PFSK-1 (cell line): ENCODE results near the gene PLEKHJ1.

Experiments
- POLR2AphosphoS5 ChIP-seq: IDR thresholded peaks from 2 replicates; pipeline ENCODE4 v1.6.1; 2012; ENCODE audit warnings: low read depth, mild to moderate bottlenecking, control low read depth, low read length, moderate library complexity
- REST ChIP-seq, 2 experiments: IDR thresholded peaks; 2 replicates each; pipeline versions ENCODE4 v1.6.1 to v1.8.0; 2011 to 2012; ENCODE audit warnings: low read depth in 2 of 2, low read length in 2 of 2, control low read depth in 1 of 2, inconsistent platforms in 1 of 2, mild to moderate bottlenecking in 1 of 2, moderate library complexity in 1 of 2; ENCODE audit not compliant: insufficient read depth in 1 of 2
- SIN3A ChIP-seq: IDR thresholded peaks from 2 replicates; pipeline ENCODE4 v1.6.1; 2012; ENCODE audit warnings: mild to moderate bottlenecking, low read length, moderate library complexity, borderline replicate concordance; ENCODE audit not compliant: insufficient read depth
- TAF1 ChIP-seq: IDR thresholded peaks from 2 replicates; pipeline ENCODE4 v1.6.1; 2012; ENCODE audit warnings: low read length, control low read depth, borderline replicate concordance; ENCODE audit not compliant: insufficient read depth

- TF ChIP-seq TAF1 (no peak), POLR2AphosphoS5 (no peak), REST (IDR thresholded peaks at IDR 0.05; ENCODE audit: insufficient read depth in 1 of 2, low read depth in 2 of 2, low read length in 2 of 2) (no peak), SIN3A (no peak)
Observed at GRCh38 chr19:2252797-2253105, 16.6 kb upstream of the PLEKHJ1 start.
